Peyer's patch (tissue), 4 donors: ENCODE results near the gene LRRK2.

Experiments used
- POLR2A ChIP-seq, 2 donors: fragments of 450-650 bp; IDR thresholded peaks; one replicate each; pipeline ENCODE4 v1.5.1; 2017; ENCODE audit warnings: antibody characterized with exemption in 2 of 2, mild to moderate bottlenecking in 2 of 2, moderate library complexity in 2 of 2
- TF ChIP-seq, protein P1 (sequence below), 6 experiments: fragments of 450-650 bp in 4 of 6; fragments of 200-600 bp in 2 of 6; sonication (generic) in 1 of 6; IDR thresholded peaks; one replicate each; pipeline ENCODE4 v1.5.1; 2017 to 2019; ENCODE audit warnings: antibody characterized with exemption in 6 of 6, mild to moderate bottlenecking in 3 of 6, moderate library complexity in 1 of 6

DNA sequence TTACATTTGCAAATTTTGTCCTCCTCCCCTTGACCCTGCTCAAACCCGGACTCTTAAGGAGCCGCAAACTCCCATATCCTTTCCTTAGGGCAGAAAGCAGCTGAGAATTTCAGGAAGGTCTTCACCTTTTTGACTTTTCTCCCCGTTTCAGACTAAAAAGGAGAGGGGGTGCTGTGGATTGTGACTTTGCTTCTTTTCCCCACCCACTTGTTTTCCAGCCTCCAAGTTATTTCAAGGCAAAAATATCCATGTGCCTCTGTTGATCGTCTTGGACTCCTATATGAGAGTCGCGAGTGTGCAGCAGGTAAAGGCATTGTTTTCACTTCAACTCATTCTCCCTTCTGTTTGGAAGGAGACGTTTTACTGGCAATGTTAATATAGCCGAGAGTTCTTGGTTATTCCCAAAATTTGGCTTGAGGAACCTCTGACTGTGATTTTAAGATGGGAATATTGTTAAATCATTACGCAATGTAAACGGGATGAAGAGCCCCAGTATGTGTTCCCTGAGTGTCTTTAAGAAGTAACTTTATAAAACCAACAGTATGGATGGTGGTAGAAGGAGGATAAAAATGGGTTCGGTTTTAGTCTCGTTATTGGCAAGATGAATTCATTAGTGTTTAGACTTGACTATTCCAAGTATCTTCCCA is 663 bp downstream of the LRRK2 start:
- TF ChIP-seq, protein P1, sequence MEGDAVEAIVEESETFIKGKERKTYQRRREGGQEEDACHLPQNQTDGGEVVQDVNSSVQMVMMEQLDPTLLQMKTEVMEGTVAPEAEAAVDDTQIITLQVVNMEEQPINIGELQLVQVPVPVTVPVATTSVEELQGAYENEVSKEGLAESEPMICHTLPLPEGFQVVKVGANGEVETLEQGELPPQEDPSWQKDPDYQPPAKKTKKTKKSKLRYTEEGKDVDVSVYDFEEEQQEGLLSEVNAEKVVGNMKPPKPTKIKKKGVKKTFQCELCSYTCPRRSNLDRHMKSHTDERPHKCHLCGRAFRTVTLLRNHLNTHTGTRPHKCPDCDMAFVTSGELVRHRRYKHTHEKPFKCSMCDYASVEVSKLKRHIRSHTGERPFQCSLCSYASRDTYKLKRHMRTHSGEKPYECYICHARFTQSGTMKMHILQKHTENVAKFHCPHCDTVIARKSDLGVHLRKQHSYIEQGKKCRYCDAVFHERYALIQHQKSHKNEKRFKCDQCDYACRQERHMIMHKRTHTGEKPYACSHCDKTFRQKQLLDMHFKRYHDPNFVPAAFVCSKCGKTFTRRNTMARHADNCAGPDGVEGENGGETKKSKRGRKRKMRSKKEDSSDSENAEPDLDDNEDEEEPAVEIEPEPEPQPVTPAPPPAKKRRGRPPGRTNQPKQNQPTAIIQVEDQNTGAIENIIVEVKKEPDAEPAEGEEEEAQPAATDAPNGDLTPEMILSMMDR (IDR thresholded peaks at IDR 0.05), result no peak
- TF ChIP-seq POLR2A (IDR thresholded peaks at IDR 0.05), result no peak
